ENCODE data around the gene STAT5A.

Gene STAT5A

DNA sequence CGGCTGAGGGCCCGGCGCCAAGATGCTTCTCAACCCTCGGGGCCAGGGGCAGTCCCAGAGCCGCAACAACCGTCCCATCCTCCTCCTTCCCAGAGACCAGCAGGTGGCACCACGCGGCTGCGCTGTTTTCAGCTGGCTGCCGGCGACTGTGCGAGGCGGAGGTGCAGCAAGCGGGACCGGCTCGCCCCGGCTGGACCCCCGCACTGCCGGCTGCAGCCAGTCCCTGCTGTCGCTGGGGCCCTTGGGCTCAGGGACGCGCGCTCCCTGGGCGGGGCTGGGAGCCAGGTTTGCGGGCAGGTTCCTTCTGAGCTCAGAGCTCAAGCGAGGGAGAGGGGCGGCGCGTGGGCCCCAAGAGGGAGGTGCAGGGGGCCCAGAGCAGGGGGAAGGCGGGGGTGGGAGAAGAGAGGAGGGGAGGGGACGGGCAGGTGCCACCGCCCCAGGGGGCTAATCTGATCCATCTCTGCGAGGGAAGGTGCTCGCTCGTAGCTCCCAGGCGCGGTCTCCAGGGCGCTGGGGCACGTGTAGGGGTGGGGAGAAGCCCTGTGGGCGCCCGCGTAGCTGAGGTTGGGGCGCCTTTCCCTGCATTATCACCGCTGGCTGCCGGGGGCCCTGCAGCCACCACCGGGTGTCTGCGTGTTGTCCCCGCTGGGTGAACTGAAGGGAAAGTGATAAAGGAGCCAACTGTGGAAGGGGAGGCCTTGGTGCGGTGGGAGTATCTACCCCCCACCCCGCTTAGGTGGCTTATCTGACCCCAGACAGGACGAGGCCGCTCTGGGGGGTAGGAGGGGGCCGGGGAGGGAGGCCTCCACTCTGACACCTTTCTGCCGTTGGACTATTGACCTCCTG, 24.2 kb downstream of the STAT5A start:
- peak; percentile 57 to 82 for DNase-seq (ENCODE audit: low read depth in 1 of 2, low spot score in 1 of 2)
- Histone ChIP-seq H3K27me3 (ENCODE audit: insufficient read depth, poor library complexity, severe bottlenecking) (no peaks in the 10 kb centered on the region), H3K4me3 (replicated peaks; ENCODE audit: insufficient read depth, low read length) (no peak overlapping the region; the same call in 1 of the 2 replicates), H3K27ac (replicated peaks) (peak overlapping the region; percentile 43)
- no peak for TF ChIP-seq GABPA (IDR thresholded peaks at IDR 0.05; ENCODE audit: low read depth)
- TF ChIP-seq POLR2AphosphoS5 (IDR thresholded peaks at IDR 0.05; ENCODE audit: low read depth) = 0 out of 2 replicates have a peak, but pooled peaks have one; percentile 29
- TF ChIP-seq, protein P1, sequence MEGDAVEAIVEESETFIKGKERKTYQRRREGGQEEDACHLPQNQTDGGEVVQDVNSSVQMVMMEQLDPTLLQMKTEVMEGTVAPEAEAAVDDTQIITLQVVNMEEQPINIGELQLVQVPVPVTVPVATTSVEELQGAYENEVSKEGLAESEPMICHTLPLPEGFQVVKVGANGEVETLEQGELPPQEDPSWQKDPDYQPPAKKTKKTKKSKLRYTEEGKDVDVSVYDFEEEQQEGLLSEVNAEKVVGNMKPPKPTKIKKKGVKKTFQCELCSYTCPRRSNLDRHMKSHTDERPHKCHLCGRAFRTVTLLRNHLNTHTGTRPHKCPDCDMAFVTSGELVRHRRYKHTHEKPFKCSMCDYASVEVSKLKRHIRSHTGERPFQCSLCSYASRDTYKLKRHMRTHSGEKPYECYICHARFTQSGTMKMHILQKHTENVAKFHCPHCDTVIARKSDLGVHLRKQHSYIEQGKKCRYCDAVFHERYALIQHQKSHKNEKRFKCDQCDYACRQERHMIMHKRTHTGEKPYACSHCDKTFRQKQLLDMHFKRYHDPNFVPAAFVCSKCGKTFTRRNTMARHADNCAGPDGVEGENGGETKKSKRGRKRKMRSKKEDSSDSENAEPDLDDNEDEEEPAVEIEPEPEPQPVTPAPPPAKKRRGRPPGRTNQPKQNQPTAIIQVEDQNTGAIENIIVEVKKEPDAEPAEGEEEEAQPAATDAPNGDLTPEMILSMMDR (IDR thresholded peaks at IDR 0.05; ENCODE audit: insufficient read depth, low read length) = peak; percentile 39

DNA sequence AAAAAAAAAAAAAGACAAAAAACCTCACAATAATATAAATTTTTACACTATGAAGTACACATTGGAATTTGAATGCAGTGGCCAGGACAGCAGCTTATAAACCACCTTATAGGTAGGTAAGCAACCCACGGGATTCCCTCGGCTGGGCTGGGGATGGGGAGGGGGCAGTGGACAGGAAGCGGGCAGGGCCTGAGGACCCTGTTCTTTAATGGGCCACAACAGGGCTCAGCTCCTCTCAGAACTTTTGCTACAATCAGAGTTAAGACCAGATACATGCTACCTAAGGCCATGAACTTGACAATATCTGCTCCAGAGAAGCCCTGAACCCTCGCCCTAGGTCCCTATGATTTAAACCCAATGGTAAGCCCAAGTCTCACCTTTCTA, 25.1 kb downstream of the STAT5A start:
- TF ChIP-seq, protein P2, sequence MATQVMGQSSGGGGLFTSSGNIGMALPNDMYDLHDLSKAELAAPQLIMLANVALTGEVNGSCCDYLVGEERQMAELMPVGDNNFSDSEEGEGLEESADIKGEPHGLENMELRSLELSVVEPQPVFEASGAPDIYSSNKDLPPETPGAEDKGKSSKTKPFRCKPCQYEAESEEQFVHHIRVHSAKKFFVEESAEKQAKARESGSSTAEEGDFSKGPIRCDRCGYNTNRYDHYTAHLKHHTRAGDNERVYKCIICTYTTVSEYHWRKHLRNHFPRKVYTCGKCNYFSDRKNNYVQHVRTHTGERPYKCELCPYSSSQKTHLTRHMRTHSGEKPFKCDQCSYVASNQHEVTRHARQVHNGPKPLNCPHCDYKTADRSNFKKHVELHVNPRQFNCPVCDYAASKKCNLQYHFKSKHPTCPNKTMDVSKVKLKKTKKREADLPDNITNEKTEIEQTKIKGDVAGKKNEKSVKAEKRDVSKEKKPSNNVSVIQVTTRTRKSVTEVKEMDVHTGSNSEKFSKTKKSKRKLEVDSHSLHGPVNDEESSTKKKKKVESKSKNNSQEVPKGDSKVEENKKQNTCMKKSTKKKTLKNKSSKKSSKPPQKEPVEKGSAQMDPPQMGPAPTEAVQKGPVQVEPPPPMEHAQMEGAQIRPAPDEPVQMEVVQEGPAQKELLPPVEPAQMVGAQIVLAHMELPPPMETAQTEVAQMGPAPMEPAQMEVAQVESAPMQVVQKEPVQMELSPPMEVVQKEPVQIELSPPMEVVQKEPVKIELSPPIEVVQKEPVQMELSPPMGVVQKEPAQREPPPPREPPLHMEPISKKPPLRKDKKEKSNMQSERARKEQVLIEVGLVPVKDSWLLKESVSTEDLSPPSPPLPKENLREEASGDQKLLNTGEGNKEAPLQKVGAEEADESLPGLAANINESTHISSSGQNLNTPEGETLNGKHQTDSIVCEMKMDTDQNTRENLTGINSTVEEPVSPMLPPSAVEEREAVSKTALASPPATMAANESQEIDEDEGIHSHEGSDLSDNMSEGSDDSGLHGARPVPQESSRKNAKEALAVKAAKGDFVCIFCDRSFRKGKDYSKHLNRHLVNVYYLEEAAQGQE (IDR thresholded peaks at IDR 0.05; ENCODE audit: insufficient replicate concordance, low read depth) = no peak
- TF ChIP-seq SPI1 (IDR thresholded peaks at IDR 0.05; ENCODE audit: borderline replicate concordance, low read depth) = no peak
- TF ChIP-seq GABPA (IDR thresholded peaks at IDR 0.05; ENCODE audit: low read depth) = no peak
- TF ChIP-seq, protein P1 (IDR thresholded peaks at IDR 0.05; ENCODE audit: insufficient read depth, low read length) = no peak
- TF ChIP-seq POLR2AphosphoS5 (IDR thresholded peaks at IDR 0.05; ENCODE audit: low read depth) = no peak
- Histone ChIP-seq H3K4me3 (replicated peaks; ENCODE audit: insufficient read depth, low read length) (no peak overlapping the region), H3K27ac (replicated peaks) (no peak overlapping the region), H3K27me3 (ENCODE audit: insufficient read depth, poor library complexity, severe bottlenecking) (no peaks in the 10 kb centered on the region)
- DNase-seq (ENCODE audit: low read depth in 1 of 2, low spot score in 1 of 2) = no peak

DNA sequence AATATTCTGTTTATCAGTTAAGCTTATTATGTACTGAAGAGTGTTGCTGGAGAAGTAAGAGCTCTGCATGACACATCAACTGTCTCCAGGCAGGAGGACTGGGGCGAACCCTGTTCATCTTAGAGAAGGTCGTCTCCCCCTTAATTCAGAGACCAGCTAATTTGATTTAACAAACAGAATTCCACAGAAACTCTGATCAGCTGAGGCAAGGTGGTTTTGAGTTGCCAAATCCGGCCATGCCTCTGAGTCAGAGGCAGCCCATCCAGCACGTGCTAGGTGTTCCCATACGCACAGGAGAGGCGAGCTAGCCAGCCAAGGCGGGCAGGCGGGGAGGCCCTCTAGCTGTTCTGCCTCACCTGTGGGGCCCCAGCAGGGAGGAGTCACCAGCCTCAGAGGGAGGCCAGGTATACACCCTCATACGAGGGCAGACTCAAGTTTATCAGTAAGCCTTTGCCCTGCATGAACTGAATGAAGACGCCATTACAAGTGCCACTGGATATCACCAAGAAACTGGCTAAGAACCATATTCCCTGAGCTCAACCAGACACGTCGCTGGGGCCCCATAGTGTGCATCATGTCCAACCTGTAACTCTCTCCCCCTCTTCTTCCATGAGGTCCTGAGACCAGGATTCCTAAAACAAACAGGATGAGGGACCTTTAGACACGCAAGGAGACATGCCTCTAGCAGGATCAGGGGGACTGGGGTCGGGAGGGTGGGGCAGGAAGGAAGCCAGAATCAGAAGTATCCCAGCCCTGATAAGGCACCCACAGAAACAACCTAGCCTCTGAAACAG, 25.7 kb downstream of the STAT5A start:
- TF ChIP-seq POLR2AphosphoS5 (IDR thresholded peaks at IDR 0.05; ENCODE audit: low read depth) = no peak
- no peak for TF ChIP-seq SPI1 (IDR thresholded peaks at IDR 0.05; ENCODE audit: borderline replicate concordance, low read depth)
- TF ChIP-seq GABPA (IDR thresholded peaks at IDR 0.05; ENCODE audit: low read depth) = no peak
- TF ChIP-seq, protein P2 (IDR thresholded peaks at IDR 0.05; ENCODE audit: insufficient replicate concordance, low read depth) = no peak
- TF ChIP-seq, protein P1 (IDR thresholded peaks at IDR 0.05; ENCODE audit: insufficient read depth, low read length) = no peak
- H3K27me3 ChIP-seq (ENCODE audit: insufficient read depth, poor library complexity, severe bottlenecking) = no peaks in the 10 kb centered on the region
- no peak overlapping the region for H3K4me3 ChIP-seq (replicated peaks; ENCODE audit: insufficient read depth, low read length)
- DNase-seq (ENCODE audit: low read depth in 1 of 2, low spot score in 1 of 2) = no peak
- no peak overlapping the region for H3K27ac ChIP-seq (replicated peaks)
